SH-SY5Y (cell line): ENCODE data around the gene CMAS.

ENCODE experiments used
- GATA2 ChIP-seq: IDR thresholded peaks from 2 replicates; pipeline ENCODE4 v1.6.1; 2011; ENCODE audit warnings: mild to moderate bottlenecking, low read depth, low read length
- GATA3 ChIP-seq: IDR thresholded peaks from 2 replicates; pipeline ENCODE4 v1.6.1; 2011; ENCODE audit warnings: low read depth, mild to moderate bottlenecking, low read length, moderate library complexity

GRCh38 chr12:22016982-22017381, 29.0 kb upstream of the CMAS start:
- no peak for TF ChIP-seq GATA2
- TF ChIP-seq GATA3 = no peak
